Effector memory CD4-positive, alpha-beta T cell (primary cell): ENCODE results near the gene DCTN3.

Source experiments
- DNase-seq, 3 donors: peaks; one replicate each; pipeline ENCODE4 v3.0.0-alpha.2; 2020
- H3K27ac ChIP-seq: 2 replicates; pipeline ENCODE4 v1.7.0; 2013; ENCODE audit warnings: mild to moderate bottlenecking, low read length, moderate library complexity; ENCODE audit not compliant: insufficient read depth, poor library complexity, severe bottlenecking
- H3K27me3 ChIP-seq: replicated peaks from 2 replicates; pipeline ENCODE4 v1.7.0; 2013; ENCODE audit warnings: mild to moderate bottlenecking, low read length; ENCODE audit not compliant: insufficient read depth, control insufficient read depth, poor library complexity, severe bottlenecking
- H3K36me3 ChIP-seq: 2 replicates; pipeline ENCODE4 v1.7.0; 2013; ENCODE audit warnings: mild to moderate bottlenecking, low read length, moderate library complexity; ENCODE audit not compliant: control insufficient read depth, insufficient read depth
- H3K4me1 ChIP-seq: 2 replicates; pipeline ENCODE4 v1.7.0; 2013; ENCODE audit warnings: low read length, mild to moderate bottlenecking; ENCODE audit not compliant: control insufficient read depth, insufficient read depth, poor library complexity, severe bottlenecking
- H3K4me3 ChIP-seq: 2 replicates; pipeline ENCODE4 v1.7.0; 2013; ENCODE audit warnings: low read length, low read depth, mild to moderate bottlenecking; ENCODE audit not compliant: insufficient read depth, poor library complexity, severe bottlenecking
- H3K9me3 ChIP-seq: 2 replicates; pipeline ENCODE4 v1.7.0; 2013; ENCODE audit warnings: mild to moderate bottlenecking, low read length, moderate library complexity; ENCODE audit not compliant: control insufficient read depth

The DCTN3 gene

GRCh38 chr9:34606905-34607304 is 13.4 kb downstream of the DCTN3 start:
- Histone ChIP-seq H3K9me3 (no peaks in the 10 kb centered on the region), H3K27ac (no peak overlapping the region), H3K4me3 (no peak overlapping the region), H3K4me1 (peaks cover 12% of the 10 kb centered on the region), H3K36me3 (no peaks in the 10 kb centered on the region), H3K27me3 (no peaks in the 10 kb centered on the region)
- no peak for DNase-seq

- no peak overlapping the region for H3K4me3 ChIP-seq
- no peaks in the 10 kb centered on the region for H3K27me3 ChIP-seq
- no peak overlapping the region for H3K27ac ChIP-seq
- peaks cover 5% of the 10 kb centered on the region for H3K4me1 ChIP-seq
- DNase-seq = no peak
- no peaks in the 10 kb centered on the region for H3K36me3 ChIP-seq
- no peaks in the 10 kb centered on the region for H3K9me3 ChIP-seq
Observed at GRCh38 chr9:34606190-34606589, 14.1 kb downstream of the DCTN3 start.

DNA sequence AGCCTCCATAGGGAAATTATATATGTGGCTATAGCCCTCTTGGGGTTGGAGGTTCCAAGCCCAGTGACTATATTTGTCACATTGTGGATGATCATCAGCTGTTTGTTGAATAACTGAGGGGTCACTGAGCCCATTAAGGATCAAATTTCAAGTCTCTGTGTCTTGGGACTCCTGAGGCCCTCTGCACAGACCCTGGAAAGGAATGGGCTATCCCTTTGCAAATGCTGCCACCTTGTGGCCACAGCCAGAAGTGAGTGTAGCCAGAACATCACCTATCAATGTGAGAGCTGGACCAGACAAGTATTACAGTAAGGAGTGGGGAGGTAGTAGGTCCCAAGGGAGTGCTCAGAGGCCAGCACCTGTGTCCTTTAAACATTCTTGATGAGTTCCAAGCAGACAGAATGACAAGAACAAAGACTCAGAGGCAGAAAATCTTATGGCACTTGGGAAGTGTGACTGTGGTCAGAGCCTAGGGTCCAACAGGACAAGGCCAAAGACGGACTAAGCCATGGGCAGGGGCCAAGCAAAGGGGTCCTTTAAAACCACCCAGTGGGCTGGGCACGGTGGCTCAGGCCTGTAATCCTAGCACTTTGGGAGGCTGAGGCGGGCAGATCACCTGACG is 16.6 kb downstream of the DCTN3 start:
- Histone ChIP-seq H3K36me3 (no peaks in the 10 kb centered on the region), H3K4me3 (no peak overlapping the region), H3K9me3 (no peaks in the 10 kb centered on the region), H3K4me1 (no peaks in the 10 kb centered on the region), H3K27ac (no peak overlapping the region), H3K27me3 (no peaks in the 10 kb centered on the region)
- DNase-seq = peak; percentile 56 to 67 (median 56)

DNA sequence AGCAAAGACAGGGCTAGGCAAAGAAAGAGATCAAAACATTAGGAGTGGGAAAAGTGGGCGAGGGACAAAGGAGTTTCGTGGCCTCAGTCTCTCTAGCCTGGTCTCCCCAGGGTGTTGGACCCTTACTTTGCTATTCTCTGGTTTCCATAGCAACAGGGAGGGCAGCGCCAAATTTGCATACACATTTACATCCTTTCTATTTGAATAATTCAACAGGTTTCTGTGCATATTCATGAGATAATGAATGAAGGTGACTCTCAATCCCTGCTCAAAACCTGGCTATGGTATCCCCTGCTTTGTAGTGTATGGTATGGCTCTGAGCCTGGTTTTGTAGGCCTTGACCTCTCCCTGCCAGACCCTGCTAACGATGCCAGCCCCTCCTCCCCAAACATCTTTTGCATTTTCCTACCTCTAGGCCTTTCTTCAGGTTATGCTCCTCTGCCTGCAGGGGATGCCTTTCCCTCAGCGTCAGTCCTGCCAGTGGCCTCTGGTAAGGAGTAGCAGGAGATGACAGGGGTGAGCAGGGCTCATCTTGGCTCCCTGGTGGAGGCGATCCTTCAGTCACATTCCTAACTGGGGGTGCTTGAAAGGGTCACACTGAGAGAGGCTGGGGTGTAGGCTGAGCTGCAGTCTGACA is 18.2 kb downstream of the DCTN3 start:
- no peaks in the 10 kb centered on the region for H3K4me1 ChIP-seq
- H3K36me3 ChIP-seq = no peaks in the 10 kb centered on the region
- DNase-seq = no peak
- no peaks in the 10 kb centered on the region for H3K27me3 ChIP-seq
- H3K4me3 ChIP-seq = no peak overlapping the region
- H3K9me3 ChIP-seq = no peaks in the 10 kb centered on the region
- H3K27ac ChIP-seq = no peak overlapping the region

DNA sequence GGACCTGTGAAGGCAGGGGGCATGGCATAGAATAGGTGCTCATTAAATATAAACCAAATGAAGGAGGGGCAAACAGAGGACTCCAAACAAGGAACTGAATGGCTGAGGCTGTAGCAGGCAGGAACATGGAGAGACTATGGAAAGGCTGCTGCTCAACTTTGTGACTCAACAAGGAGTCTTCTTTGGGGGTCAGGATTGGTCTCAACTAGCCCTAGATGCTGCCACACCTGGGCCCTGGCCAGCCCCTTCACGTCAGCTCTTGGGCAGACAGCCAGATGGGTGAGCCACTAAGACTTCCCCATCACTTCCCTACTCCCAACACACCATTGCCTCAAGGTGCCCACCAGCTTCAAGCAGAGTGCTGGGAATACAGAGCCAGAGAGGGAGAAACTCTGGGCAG is 19.4 kb downstream of the DCTN3 start:
- no peaks in the 10 kb centered on the region for H3K9me3 ChIP-seq
- H3K4me1 ChIP-seq = no peaks in the 10 kb centered on the region
- no peak overlapping the region for H3K27ac ChIP-seq
- no peak for DNase-seq
- no peaks in the 10 kb centered on the region for H3K36me3 ChIP-seq
- no peak overlapping the region for H3K4me3 ChIP-seq
- H3K27me3 ChIP-seq = no peaks in the 10 kb centered on the region

DNA sequence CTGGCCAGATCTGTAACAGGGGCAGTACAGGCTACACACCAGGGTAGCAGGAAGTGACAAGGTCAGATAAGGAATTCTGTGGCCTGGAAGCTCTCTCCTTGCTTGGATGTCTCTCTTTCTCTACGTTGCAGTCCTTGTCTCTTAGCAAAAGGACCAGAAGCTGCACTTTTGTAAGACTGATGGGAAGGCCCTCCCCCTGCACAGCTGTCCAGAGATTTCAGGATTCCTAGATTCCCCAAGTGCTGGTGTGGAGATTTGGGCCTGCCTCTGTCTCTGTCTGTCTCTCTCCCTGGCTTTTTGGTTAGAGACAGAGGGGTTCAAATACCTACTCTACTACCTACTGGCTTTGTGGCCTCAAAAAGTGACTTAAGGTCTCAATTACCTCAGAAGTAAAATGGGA is 20.7 kb downstream of the DCTN3 start:
- Histone ChIP-seq H3K9me3 (no peaks in the 10 kb centered on the region), H3K4me3 (no peak overlapping the region), H3K27me3 (no peaks in the 10 kb centered on the region), H3K36me3 (no peaks in the 10 kb centered on the region), H3K4me1 (no peaks in the 10 kb centered on the region), H3K27ac (no peak overlapping the region)
- no peak for DNase-seq

DNA sequence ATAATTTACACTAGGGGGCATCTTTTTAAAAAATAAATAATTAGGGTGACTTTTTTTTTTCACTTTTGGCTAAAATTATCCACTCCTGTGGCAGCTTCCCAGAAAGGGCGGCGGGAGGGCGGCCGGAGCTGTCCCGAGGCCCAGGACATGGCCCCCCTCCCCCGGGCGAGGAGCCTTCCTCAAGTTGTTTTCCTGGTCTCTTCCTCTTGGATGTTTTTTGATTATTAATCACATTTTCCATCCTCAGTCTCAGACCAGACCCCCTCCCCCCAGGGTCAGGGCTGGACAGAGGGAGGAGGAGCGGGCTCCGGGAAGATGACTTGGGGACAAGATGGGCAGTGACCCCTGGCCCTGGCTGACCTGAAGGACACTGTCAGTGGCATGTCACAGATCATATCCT is 26.1 kb downstream of the DCTN3 start:
- no peak overlapping the region for H3K27ac ChIP-seq
- no peaks in the 10 kb centered on the region for H3K9me3 ChIP-seq
- H3K4me3 ChIP-seq = no peak overlapping the region
- H3K36me3 ChIP-seq = no peaks in the 10 kb centered on the region
- peaks cover 22% of the 10 kb centered on the region for H3K4me1 ChIP-seq
- no peak for DNase-seq
- H3K27me3 ChIP-seq = peaks cover 35% of the 10 kb centered on the region

DNA sequence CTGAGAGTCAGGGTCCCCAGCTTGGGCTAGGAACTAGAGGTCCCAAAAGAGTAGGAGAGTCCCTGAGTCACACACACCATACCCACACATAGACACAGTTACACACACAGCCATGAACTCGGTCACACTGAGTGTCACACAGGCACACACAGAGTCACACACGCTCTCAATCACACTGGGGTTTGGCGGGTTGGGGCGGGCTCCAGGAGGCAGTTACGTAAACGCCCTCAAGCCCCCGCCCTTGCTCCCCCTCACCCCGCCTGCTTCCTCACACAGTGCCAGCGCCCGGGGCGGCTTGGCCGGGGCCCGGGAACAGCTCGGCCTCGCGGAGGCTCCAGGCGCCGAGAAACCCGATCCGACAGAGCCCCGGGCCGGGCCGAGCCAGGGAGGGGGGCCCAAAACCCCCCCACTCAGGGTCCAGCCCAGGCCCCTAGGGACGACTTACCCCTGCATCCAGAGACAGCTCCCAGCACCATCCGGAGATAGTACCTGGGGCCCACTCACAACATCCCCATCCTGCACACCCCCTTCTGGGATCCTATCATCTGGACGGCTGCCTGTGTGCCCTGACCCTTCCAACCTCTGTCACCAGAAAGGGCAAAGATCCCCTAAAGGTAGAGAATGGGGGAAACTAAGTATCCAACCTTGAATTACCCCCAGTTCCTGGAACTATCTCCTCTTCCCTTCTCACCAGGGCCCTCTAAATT is 27.2 kb downstream of the DCTN3 start:
- DNase-seq = no peak
- Histone ChIP-seq H3K27ac (no peak overlapping the region), H3K4me3 (no peak overlapping the region), H3K4me1 (peaks cover 24% of the 10 kb centered on the region), H3K27me3 (peaks cover 44% of the 10 kb centered on the region), H3K36me3 (no peaks in the 10 kb centered on the region), H3K9me3 (no peaks in the 10 kb centered on the region)

GRCh38 chr9:34591917-34592866 is 28.1 kb downstream of the DCTN3 start:
- Histone ChIP-seq H3K27me3 (peaks cover 52% of the 10 kb centered on the region), H3K36me3 (no peaks in the 10 kb centered on the region), H3K27ac (no peak overlapping the region), H3K9me3 (no peaks in the 10 kb centered on the region), H3K4me1 (peaks cover 24% of the 10 kb centered on the region), H3K4me3 (peak overlapping the region; percentile 73)
- DNase-seq = no peak
